22Rv1 (cell line): ENCODE data around the gene DENND2A.
"Not testable (repeated sequence)": the region's sequence is repeated elsewhere in the genome, so short reads cannot be mapped to it uniquely, and the experiment has no call there.

Experiments used
- H3K27ac ChIP-seq: fragments of 450-650 bp; 2 replicates; pipeline ENCODE4 v1.5.1; 2017
- ZFX ChIP-seq: fragments of 450-650 bp; IDR thresholded peaks from 2 replicates; pipeline ENCODE4 v1.6.1; 2017; ENCODE audit warnings: antibody characterized with exemption, borderline replicate concordance
- TF ChIP-seq, protein P1 (sequence below): fragments of 450-650 bp; IDR thresholded peaks from 2 replicates; pipeline ENCODE4 v1.5.1; 2017; ENCODE audit warnings: mild to moderate bottlenecking

DENND2A gene

DNA sequence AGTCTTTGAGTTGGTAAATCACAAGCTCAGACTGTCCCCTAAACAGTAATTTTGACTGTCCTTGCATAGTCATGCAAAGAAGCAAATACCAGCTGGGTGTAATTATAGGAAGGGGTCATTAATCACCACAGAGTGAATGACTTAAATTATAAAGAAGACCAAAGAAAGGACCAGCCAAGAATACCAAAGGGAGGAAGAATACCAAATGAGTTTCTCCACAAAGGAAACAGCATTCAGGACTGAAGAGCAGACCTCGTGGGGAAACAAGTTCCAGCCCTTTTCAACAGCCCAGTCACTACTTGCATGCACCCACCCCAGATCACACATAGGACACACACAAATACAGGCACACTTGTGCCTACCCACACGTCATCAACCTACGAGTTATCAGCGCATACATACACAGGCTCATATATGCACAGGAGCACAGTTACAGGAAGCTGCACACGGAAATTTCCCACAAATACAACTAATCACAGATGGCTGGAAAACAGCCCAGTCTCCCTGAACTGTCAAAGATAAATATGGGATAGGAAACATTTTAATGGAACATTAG is 77.6 kb downstream of the DENND2A start:
- no peak overlapping the region for H3K27ac ChIP-seq

DNA sequence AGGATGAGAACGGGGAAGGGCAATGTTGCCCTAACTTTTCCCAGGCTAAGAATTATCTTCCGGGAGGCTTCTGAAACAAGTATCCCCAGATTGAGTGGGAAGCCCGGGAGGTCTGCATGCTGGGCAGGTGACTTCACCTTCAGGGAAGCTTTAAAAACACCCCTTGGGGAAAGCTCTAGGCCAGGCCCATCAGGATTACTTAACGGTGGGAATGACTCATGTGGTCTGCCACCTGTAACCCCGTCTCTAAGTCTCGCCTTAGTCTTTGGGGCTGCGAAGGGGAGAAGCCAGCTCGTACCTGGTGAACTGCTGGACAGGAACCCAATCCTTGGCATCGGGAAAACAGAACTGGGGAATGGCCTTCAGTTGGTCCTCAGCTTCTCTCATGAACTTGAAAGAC is 81.2 kb downstream of the DENND2A start:
- TF ChIP-seq, protein P1, sequence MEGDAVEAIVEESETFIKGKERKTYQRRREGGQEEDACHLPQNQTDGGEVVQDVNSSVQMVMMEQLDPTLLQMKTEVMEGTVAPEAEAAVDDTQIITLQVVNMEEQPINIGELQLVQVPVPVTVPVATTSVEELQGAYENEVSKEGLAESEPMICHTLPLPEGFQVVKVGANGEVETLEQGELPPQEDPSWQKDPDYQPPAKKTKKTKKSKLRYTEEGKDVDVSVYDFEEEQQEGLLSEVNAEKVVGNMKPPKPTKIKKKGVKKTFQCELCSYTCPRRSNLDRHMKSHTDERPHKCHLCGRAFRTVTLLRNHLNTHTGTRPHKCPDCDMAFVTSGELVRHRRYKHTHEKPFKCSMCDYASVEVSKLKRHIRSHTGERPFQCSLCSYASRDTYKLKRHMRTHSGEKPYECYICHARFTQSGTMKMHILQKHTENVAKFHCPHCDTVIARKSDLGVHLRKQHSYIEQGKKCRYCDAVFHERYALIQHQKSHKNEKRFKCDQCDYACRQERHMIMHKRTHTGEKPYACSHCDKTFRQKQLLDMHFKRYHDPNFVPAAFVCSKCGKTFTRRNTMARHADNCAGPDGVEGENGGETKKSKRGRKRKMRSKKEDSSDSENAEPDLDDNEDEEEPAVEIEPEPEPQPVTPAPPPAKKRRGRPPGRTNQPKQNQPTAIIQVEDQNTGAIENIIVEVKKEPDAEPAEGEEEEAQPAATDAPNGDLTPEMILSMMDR, result no peak
- TF ChIP-seq ZFX, result no peak
- H3K27ac ChIP-seq, result no peak overlapping the region

More for the DNA sequence above, 77.6 kb downstream of the DENND2A start:
- no peak for TF ChIP-seq ZFX
- TF ChIP-seq, protein P1, result no peak

DNA sequence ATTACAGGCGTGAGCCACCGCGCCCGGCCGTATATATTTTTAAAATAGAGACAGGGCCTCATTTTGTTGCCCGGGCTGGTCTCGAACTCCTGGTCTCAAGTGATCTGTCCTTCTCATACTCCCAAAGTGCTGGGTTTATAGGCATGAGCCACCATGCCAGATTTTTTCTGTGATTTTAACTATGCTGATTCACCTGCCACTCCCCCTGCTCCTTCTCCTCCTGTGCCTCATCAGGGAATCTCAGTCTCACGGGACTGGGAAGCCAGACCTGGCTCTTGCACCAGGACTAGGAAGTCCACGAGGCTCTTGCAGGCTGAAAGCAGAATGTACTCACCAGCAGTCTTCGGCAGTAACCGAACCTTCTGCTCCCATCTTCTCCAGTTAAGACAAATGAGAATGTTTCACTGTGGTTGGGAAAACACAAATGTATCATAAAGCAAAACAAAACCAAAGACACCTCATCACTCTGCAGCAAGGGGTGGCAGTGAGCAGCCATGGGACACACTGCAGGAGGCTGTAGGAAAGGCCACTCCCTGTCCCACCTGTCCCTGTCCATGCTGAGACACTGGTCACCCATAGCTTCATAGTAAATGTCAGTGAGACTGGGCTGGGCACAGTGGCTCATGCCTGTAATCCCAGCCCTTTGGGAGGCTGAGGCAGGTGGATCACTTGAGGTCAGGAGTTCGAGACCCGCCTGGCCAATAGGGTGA is 82.6 kb downstream of the DENND2A start:
- H3K27ac ChIP-seq, result no peak overlapping the region

DNA sequence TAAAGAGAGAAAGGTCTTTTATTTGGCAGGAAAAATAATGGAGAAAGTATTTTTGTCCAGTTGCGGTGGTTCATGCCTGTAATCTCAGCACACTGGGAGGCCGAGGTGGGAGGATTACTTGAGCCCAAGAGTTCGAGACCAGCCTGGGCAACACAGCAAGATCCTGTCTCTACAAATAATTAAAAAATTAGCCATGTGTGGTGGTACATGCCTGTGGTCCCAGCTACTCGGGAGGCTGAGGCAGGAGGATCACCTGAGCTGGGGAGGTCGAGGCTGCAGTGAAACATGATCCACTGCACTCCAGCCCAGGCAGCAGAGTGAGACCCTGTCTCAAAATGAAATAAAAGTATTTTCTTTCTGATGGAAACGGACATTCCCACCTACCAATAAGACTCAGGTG is 83.5 kb downstream of the DENND2A start:
- H3K27ac ChIP-seq, result no peak overlapping the region
- TF ChIP-seq, protein P1, result no peak
- no peak for TF ChIP-seq ZFX

More for the DNA sequence above, 82.6 kb downstream of the DENND2A start:
- no peak for TF ChIP-seq ZFX
- TF ChIP-seq, protein P1, result no peak

DNA sequence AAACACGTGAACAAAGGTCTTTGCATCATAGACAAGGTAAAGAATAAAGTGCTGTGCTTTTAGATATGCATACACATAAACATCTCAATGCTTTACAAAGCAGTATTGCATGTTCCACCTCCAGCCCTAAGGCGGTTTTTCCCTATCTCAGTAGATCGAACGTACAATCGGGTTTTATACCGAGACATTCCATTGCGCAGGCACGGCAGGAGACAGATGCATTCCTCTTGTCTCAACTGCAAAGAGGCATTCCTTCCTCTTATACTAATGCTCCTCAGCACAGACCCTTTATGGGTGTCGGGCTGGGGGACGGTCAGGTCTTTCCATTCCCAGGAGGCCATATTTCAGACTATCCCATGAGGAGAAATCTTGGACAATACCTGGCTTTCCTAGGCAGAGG is 87.4 kb downstream of the DENND2A start:
- not testable (repeated sequence) for H3K27ac ChIP-seq

DNA sequence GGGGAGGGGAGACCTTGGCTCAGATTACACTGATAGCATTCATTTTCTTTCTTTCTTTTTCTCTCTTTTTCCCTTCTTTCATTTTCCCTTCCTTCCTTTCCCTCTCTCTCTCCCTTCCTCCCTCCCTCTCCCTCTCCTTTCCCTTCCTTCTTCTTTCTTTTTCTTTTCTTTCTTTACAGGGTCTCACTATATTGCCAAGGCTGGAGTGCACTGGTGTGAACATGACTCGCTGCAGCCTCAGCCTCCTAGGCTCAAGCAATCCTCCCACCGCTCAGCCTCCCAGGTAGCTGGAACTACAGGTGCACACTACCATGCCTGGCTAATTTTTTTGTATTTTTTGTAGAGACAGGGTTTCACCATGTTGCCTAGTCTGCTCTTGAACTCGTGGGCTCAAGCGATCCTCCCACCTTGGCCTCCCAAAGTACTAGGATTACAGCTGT is 88.4 kb downstream of the DENND2A start:
- TF ChIP-seq ZFX, result no peak
- TF ChIP-seq, protein P1, result no peak
- H3K27ac ChIP-seq, result no peak overlapping the region

DNA sequence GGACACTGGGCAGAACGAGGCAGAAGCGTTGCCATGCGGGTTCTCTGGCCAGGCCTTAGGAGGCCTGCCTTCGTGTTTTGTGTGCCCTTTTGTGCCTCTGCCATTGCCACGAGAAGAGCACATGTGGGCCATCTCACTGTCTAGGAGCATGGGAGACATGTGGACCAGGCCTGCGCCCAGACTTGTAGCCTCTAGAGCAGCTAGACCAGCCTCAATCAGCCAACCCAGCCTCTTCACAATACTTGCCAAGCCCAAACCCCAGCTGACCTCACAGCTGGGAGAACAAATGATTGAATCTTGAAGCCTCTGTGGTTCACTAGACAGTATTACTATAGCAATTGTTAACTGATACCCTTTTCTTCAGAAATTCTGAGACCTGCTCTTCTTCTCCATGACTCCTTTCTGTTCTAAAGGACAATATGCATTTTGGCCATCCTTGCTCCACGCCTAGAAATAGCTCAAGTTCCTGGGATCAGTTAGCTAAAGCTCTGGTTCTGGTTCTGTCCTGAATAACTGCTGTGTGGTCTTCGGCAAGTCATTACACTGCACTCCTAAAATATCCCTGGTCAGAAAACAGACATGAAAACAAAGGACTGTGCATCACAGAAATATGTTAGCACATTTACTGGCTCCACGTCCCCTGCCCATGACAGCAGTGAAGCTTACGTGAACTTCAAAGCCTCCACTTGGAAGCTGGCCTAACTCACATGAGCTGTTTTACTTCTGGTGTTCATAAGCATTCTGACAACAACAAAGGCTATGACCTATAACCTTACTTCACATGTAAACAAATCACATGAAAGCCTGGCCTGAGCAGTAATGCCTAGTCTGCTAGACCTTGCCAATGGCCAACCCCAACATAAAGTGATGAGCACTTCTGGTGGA is 89.0 kb downstream of the DENND2A start:
- no peak overlapping the region for H3K27ac ChIP-seq
- TF ChIP-seq, protein P1, result no peak
- TF ChIP-seq ZFX, result no peak
